GM19324 (cell line): ENCODE data around the gene TTLL11.

Experiments used
- ATAC-seq: cut with Tn5 transposase; IDR thresholded peaks from one replicate; pipeline ENCODE4 v1.9.1; 2021; ENCODE audit warnings: mild to moderate bottlenecking, moderate library complexity; ENCODE audit not compliant: unreplicated experiment, low FRiP score

TTLL11 gene

GRCh38 chr9:122056484-122056883 is 36.6 kb downstream of the TTLL11 start:
- no peak for ATAC-seq

GRCh38 chr9:122055701-122056100 is 37.4 kb downstream of the TTLL11 start:
- no peak for ATAC-seq

- no peak for ATAC-seq
These were observed 39.3 kb downstream of the TTLL11 start for GRCh38 chr9:122053567-122054350.

DNA sequence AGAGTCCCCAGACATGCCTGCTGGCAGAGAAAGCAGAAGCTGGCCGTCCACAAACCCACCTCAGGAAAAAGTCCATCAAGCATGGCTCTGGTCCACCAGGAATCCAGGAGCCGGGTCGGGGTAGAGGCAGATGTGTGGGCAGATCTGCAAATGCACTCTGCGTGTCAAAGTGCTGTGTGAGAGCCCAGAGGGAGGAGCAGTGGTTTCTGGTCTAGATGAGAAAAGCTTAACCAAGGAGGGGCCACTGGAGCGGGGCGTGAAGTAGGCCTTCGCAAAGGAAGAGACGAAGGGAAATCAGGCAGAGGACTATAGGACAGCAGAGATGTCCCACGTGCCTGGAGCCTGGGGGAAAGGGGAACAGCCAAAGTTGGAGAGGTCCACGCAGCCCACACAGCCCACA is 40.0 kb downstream of the TTLL11 start:
- ATAC-seq = no peak

- ATAC-seq = no peak
These were observed 41.5 kb downstream of the TTLL11 start for GRCh38 chr9:122051351-122052321.

- ATAC-seq = no peak
These were observed 42.9 kb downstream of the TTLL11 start for GRCh38 chr9:122050167-122050566.

DNA sequence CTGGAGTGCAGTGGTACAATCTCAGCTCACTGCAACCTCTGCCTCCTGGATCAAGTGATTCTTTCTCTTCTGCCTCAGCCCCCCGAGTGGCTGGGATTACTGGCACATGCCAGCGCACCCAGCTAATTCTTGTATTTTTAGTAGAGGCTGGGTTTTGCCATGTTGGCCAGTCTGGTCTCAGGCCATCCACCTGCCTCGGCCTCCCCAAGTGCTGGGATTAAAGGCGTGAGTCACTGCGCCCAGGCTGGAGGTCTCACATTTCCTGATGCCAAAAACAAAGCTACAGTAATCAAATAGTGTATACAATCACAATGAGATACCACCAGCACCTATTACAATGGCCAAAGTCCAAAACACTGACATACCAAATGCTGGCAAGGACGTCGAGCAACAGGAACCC is 51.1 kb downstream of the TTLL11 start:
- ATAC-seq = no peak

DNA sequence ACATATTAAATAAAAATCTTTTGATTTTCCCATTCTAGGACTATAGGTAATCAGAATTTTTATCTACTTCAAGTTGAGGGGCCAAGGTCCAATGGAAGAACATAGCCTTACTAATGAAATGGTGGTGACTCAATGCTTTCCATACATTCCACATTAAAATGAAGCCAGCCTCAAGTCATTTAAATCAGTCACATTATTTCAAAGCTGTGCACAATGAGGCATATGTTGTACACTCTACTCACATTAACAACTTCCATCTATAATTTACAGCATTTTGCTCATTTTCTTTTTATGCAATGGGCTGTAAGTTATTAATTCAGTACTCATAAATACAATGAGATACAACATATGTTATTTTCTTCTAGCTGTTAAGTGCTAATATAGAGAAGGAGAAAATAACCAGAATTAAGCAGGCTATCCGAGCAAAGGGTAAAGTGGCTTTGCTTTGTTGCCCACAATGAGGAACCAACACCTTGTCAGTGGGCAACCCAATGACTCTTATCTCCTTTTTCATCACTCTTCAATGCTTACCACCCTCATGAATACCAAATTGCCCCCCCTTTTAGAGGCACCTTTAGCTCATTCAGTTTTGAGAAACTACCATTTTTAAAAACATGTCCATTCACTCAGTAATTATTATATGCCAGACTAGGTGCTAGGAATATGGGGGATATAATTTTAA is 52.4 kb downstream of the TTLL11 start:
- no peak for ATAC-seq

- ATAC-seq = no peak
These were observed 53.9 kb downstream of the TTLL11 start for GRCh38 chr9:122039234-122039633.

DNA sequence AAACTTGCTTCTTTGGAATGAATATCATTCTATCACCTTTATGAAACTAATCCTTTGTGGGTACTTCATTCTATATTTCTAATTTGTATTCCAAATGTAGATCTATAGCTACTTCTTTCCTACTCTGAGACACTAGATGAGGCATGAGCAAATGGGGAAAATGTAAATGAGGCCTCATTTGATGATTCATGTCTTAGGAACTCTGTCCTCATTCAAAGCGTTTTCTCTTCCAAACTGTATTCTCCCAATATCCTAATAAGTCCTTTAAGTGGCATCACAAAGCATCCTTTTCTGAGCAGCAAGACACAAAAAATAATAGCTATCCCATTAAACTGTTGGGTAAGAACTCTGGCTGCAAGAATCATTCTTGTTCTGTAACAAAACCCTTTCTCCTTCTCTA is 56.1 kb downstream of the TTLL11 start:
- no peak for ATAC-seq

GRCh38 chr9:122036408-122036807 is 56.7 kb downstream of the TTLL11 start:
- ATAC-seq = no peak

DNA sequence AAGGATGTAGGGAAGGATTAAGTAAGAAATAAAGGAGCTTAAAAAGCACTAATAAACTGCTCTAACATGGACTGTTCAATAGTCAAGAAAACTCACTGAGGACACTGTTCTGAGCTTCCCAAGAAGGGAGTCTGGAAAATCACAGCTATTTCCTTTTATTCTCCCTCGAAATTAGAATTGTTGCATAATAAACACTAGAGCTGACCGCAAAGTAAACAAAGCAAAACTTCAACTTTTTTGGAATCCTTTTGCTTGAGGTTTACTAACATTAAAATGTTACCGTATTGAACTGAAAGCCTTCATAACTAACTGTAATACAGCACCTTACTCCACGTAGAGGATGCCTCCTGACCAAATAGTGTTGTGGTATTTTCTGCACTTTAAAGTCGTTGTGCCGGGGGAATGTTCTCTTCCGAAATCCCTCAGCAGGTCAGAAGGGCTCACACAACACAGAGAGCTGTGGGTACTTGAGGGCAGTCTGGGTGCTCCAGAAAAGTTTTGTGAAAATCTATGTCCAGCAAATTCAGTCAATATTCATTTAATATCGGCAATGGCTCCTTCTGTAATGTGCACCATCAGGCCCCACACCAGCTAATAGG is 59.2 kb downstream of the TTLL11 start:
- ATAC-seq = no peak

- ATAC-seq = no peak
These were observed 60.8 kb downstream of the TTLL11 start for GRCh38 chr9:122032346-122032745.

DNA sequence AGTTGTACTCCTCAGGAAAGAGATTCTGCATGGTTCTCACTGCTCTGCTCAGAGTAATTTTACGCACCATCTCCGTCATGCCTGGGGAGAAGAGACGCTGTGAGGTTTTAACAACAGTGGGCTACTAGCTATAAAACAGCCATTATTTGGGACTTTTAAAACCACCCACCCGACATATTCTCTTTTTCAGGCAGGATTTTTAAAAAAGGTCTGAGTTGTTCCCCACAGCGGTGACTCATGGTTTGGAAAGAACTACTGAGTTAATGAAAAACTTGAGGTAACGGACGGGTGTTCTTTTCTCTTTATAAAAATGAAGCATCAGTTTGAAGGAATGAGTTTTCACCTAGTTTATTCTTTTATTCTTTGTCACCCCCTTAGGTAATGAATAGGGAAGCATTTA is 61.3 kb downstream of the TTLL11 start:
- no peak for ATAC-seq

GRCh38 chr9:122031157-122031556 is 62.0 kb downstream of the TTLL11 start:
- no peak for ATAC-seq

DNA sequence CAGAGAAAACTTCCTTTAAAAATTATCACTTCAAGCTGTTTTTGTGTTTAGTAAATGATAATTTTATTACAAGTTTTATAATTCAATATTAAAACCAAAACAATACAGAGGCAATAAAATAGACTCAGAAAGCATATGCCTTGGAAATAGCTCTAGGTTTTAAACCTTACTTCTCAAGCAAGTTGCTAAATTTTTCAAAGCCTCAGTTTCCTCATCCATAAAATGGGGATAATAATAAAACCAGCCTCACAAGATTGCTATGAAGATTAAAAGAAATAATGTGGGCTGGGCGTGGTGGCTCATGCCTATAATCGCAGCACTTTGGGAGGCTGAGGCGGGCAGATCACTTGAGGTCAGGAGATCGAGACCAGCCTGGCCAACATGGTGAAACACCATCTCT is 62.8 kb downstream of the TTLL11 start:
- no peak for ATAC-seq

- ATAC-seq = no peak
These were observed 63.2 kb downstream of the TTLL11 start for GRCh38 chr9:122029898-122030297.

- ATAC-seq = no peak
These were observed 65.0 kb downstream of the TTLL11 start for GRCh38 chr9:122028089-122028488.

GRCh38 chr9:122020398-122020797 is 72.7 kb downstream of the TTLL11 start:
- no peak for ATAC-seq

DNA sequence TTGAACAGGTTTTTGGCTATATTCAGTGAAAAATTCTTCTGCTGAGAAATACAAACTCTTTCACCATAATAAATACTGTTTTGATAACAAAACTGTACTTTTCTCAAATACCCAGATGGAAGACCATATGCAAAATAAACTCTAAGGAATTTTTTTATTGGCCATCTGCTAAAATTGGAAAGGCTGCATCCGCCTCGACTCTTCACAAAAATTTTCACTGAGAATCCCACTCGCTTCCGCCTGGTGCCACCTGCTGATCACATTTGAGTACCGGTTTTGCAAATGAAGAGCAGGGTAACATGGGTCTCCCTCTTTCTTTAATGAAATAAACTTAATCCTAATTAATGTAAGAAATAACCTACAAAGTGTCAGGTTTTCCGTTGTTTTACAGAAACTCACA is 76.4 kb downstream of the TTLL11 start:
- no peak for ATAC-seq

GRCh38 chr9:122016309-122016708 is 76.8 kb downstream of the TTLL11 start:
- ATAC-seq = no peak
